Naive thymus-derived CD4-positive, alpha-beta T cell (primary cell): ENCODE results near the gene UBA6. TPM values are rescaled to one million over a fixed set of nuclear protein-coding genes. Genes with fewer than 3 reads are reported as not detected.

Experiments used
- ATAC-seq: fragments of 150-1000 bp; cut with Tn5 transposase; 2 replicates; pipeline ENCODE4 v1.10.0; 2021; ENCODE audit warnings: mild to moderate bottlenecking, moderate library complexity
- CTCF ChIA-PET: fragments of 350-600 bp; sonication (Branson Sonifier 250); formaldehyde crosslinking; loops from one replicate; lab custom pipeline; 2021; ENCODE audit warnings: antibody characterized with exemption; lab: Charles Lee
- POLR2A ChIA-PET: fragments of 350-600 bp; sonication (Branson Sonifier 250); formaldehyde crosslinking; loops from one replicate; lab custom pipeline; 2021; ENCODE audit warnings: antibody characterized with exemption, inconsistent platforms; lab: Charles Lee
- DNase-seq, 9 donors: peaks; one replicate each; pipeline versions ENCODE4 v3.0.0 to v3.0.0-alpha.2; 2020 to 2022; ENCODE audit warnings: mixed read lengths in 1 of 9
- H3K27ac ChIP-seq: one replicate; pipeline ENCODE4 v1.7.0; 2013; ENCODE audit warnings: mild to moderate bottlenecking, low read depth, low read length, moderate library complexity
- H3K27me3 ChIP-seq, 2 donors: one replicate each; pipeline ENCODE4 v1.7.0; 2013; ENCODE audit warnings: low read length in 2 of 2, mild to moderate bottlenecking in 2 of 2, moderate library complexity in 2 of 2; ENCODE audit not compliant: control insufficient read depth in 2 of 2, insufficient read depth in 2 of 2
- H3K36me3 ChIP-seq, 3 experiments: 1 replicate in 2 of 3; 2 replicates in 1 of 3; pipeline ENCODE4 v1.7.0; 2013; ENCODE audit warnings: low read length in 3 of 3, mild to moderate bottlenecking in 3 of 3, moderate library complexity in 1 of 3; ENCODE audit not compliant: insufficient read depth in 3 of 3, control insufficient read depth in 2 of 3
- H3K4me1 ChIP-seq, 2 donors: one replicate each; pipeline ENCODE4 v1.7.0; 2013; ENCODE audit warnings: low read length in 2 of 2, mild to moderate bottlenecking in 2 of 2, moderate library complexity in 1 of 2; ENCODE audit not compliant: control insufficient read depth in 2 of 2, insufficient read depth in 2 of 2
- H3K4me3 ChIP-seq: 2 replicates; pipeline ENCODE4 v1.7.0; 2013; ENCODE audit warnings: mild to moderate bottlenecking, low read length
- H3K9me3 ChIP-seq, 3 experiments: 1 replicate in 2 of 3; 2 replicates in 1 of 3; pipeline ENCODE4 v1.7.0; 2013; ENCODE audit warnings: low read length in 3 of 3; ENCODE audit not compliant: control insufficient read depth in 2 of 3
- H3K27ac Mint-ChIP-seq, 9 donors: one replicate each; pipeline ENCODE4 v1.8.0; 2020 to 2022; ENCODE audit warnings: mixed read lengths in 9 of 9, mild to moderate bottlenecking in 8 of 9, moderate library complexity in 5 of 9, inconsistent platforms in 2 of 9
- H3K27me3 Mint-ChIP-seq, 5 donors: one replicate each; pipeline ENCODE4 v1.8.0; 2021 to 2022; ENCODE audit warnings: mixed read lengths in 5 of 5, mild to moderate bottlenecking in 1 of 5
- H3K36me3 Mint-ChIP-seq, 5 donors: one replicate each; pipeline ENCODE4 v1.8.0; 2020 to 2022; ENCODE audit warnings: mixed read lengths in 5 of 5, mild to moderate bottlenecking in 3 of 5, inconsistent platforms in 1 of 5
- H3K4me1 Mint-ChIP-seq, 7 donors: one replicate each; pipeline ENCODE4 v1.8.0; 2020 to 2022; ENCODE audit warnings: mixed read lengths in 7 of 7, mild to moderate bottlenecking in 3 of 7, inconsistent platforms in 1 of 7
- H3K4me3 Mint-ChIP-seq, 10 donors: one replicate each; pipeline ENCODE4 v1.8.0; 2020 to 2022; ENCODE audit warnings: mild to moderate bottlenecking in 10 of 10, mixed read lengths in 10 of 10, moderate library complexity in 6 of 10, inconsistent platforms in 2 of 10
- H3K9me3 Mint-ChIP-seq, 11 donors: one replicate each; pipeline ENCODE4 v1.8.0; 2020 to 2022; ENCODE audit warnings: mixed read lengths in 11 of 11, mild to moderate bottlenecking in 4 of 11, inconsistent platforms in 1 of 11, moderate library complexity in 1 of 11
- intact Hi-C, 2 donors: fragments of 100-400 bp; cut with micrococcal nuclease; formaldehyde crosslinking; loops; one replicate each; pipeline ENCODE4 v1.15.1; 2023
- polyA plus RNA-seq, 2 donors: library from polyadenylated mRNA; unstranded; fragments of 300-500 nt; fragmentation: Illumina TruSeq; gene quantifications; one replicate each; pipeline ENCODE4 v1.2.3, GENCODE V29; 2021
- total RNA-seq, 6 experiments: library from RNA in 5 of 6; stranded (reverse) in 5 of 6; gene quantifications; 1 replicate in 5 of 6; 2 replicates in 1 of 6; pipeline ENCODE4 v1.2.3 and lab custom pipeline; 2021 to 2026

The UBA6 gene
- total and polyA plus RNA-seq, 7 experiments from 2014 or later = 14.9 to 84.4 (median 36.5) TPM

DNA sequence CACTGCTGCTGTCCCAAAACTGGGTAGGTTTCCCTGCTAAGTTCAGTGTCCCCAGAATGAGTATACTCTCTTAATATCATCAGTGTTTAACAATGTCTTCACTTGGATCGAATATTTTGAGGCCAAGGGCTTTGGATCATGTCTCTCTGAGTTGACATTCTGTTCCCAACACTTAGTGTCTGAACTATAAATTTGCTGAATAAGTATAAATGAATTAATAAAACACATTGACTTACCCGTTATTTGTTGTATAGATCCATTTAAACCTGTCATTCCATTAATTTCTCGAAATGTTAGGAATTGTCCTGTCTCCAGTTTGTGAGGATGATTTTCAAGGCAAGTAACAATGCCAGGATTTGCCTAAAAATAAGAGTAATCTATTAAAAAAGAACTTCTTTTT lies 32.6 kb downstream of the UBA6 start:
- Histone ChIP-seq H3K27ac (no peak overlapping the region), H3K4me1 (no peaks in the 10 kb centered on the region), H3K27me3 (no peaks in the 10 kb centered on the region), H3K9me3 (no peaks in the 10 kb centered on the region), H3K36me3 (peaks cover 10 to 44% (median 28%) of the 10 kb centered on the region in 3 experiments), H3K4me3 (no peak overlapping the region)
- Mint-ChIP-seq H3K36me3 (peaks cover 17 to 60% (median 54%) of the 10 kb centered on the region in 5 donors), H3K27ac (no peak overlapping the region), H3K27me3 (no peaks in the 10 kb centered on the region), H3K4me1 (peaks cover 0 to 4% (median 0%) of the 10 kb centered on the region in 7 donors), H3K4me3 (no peak overlapping the region), H3K9me3 (no peaks in the 10 kb centered on the region)
- intact Hi-C loops = loop anchor here in 1 of 2 donors (2.0 kb wide), 1 partner anchor 120 kb away; no protein-coding TSS in a partner anchor
- ATAC-seq = no peak
- DNase-seq = no peak
- CTCF ChIA-PET = no interaction called here
- POLR2A ChIA-PET = no interaction called here

DNA sequence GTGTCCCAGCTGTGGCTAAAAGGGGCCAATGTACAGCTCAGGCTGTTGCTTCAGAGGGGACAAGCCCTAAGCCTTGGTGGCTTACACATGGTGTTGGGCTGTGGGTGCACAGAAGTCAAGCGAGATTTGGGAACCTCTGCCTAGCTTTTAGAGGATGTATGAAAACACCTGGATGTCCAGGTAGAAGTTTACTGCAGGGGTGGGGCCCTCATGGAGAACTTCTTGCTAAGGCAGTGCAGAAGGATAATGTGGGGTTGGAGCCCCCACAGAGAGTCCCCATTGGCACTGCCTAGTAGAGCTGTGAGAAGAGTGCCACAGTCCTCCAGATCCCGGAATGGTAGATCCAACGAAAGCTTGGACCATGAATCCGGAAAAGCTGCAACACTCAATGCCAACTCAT lies 40.5 kb downstream of the UBA6 start:
- Histone ChIP-seq H3K9me3 (peaks cover 0 to 14% (median 10%) of the 10 kb centered on the region in 3 experiments), H3K4me3 (no peak overlapping the region), H3K27me3 (no peaks in the 10 kb centered on the region), H3K27ac (no peak overlapping the region), H3K36me3 (peaks cover 24 to 41% (median 25%) of the 10 kb centered on the region in 3 experiments), H3K4me1 (no peaks in the 10 kb centered on the region)
- peaks cover 0 to 10% (median 0%) of the 10 kb centered on the region in 7 donors for H3K4me1 Mint-ChIP-seq
- peaks cover 25 to 83% (median 76%) of the 10 kb centered on the region in 5 donors for H3K36me3 Mint-ChIP-seq
- H3K4me3 Mint-ChIP-seq = no peak overlapping the region
- no peak overlapping the region for H3K27ac Mint-ChIP-seq
- DNase-seq (no peak), ATAC-seq (no peak)
- CTCF ChIA-PET = no interaction called here
- no peaks in the 10 kb centered on the region for H3K27me3 Mint-ChIP-seq
- intact Hi-C loops = no loop called here
- H3K9me3 Mint-ChIP-seq = peaks cover 4 to 35% (median 14%) of the 10 kb centered on the region in 11 donors
- POLR2A ChIA-PET = no interaction called here

- Histone ChIP-seq H3K27me3 (no peaks in the 10 kb centered on the region), H3K27ac (no peak overlapping the region), H3K4me3 (no peak overlapping the region), H3K4me1 (no peaks in the 10 kb centered on the region), H3K9me3 (peaks cover 0 to 14% (median 10%) of the 10 kb centered on the region in 3 experiments), H3K36me3 (peaks cover 24 to 44% (median 25%) of the 10 kb centered on the region in 3 experiments)
- intact Hi-C loops = no loop called here
- Mint-ChIP-seq H3K27me3 (no peaks in the 10 kb centered on the region), H3K27ac (no peak overlapping the region), H3K9me3 (peaks cover 4 to 40% (median 15%) of the 10 kb centered on the region in 11 donors), H3K36me3 (peaks cover 30 to 89% (median 84%) of the 10 kb centered on the region in 5 donors), H3K4me3 (no peak overlapping the region), H3K4me1 (peaks cover 0 to 10% (median 1%) of the 10 kb centered on the region in 7 donors)
- DNase-seq (no peak), ATAC-seq (no peak)
- ChIA-PET POLR2A (no interaction called here), CTCF (no interaction called here)
Measured at GRCh38 chr4:67659065-67659464, 41.9 kb downstream of the UBA6 start.

- Histone ChIP-seq H3K4me1 (no peaks in the 10 kb centered on the region), H3K36me3 (peaks cover 18 to 40% (median 19%) of the 10 kb centered on the region in 3 experiments), H3K27ac (no peak overlapping the region), H3K9me3 (peaks cover 0 to 14% (median 10%) of the 10 kb centered on the region in 3 experiments), H3K4me3 (no peak overlapping the region), H3K27me3 (no peaks in the 10 kb centered on the region)
- Mint-ChIP-seq H3K9me3 (peaks cover 4 to 42% (median 15%) of the 10 kb centered on the region in 11 donors), H3K4me1 (peaks cover 0 to 12% (median 4%) of the 10 kb centered on the region in 7 donors), H3K4me3 (no peak overlapping the region), H3K27ac (no peak overlapping the region), H3K27me3 (no peaks in the 10 kb centered on the region), H3K36me3 (peaks cover 37 to 91% (median 85%) of the 10 kb centered on the region in 5 donors)
- intact Hi-C loops = no loop called here
- ATAC-seq (no peak), DNase-seq (no peak)
- CTCF ChIA-PET = no interaction called here
- POLR2A ChIA-PET = no interaction called here
Measured at GRCh38 chr4:67658302-67658701, 42.7 kb downstream of the UBA6 start.

DNA sequence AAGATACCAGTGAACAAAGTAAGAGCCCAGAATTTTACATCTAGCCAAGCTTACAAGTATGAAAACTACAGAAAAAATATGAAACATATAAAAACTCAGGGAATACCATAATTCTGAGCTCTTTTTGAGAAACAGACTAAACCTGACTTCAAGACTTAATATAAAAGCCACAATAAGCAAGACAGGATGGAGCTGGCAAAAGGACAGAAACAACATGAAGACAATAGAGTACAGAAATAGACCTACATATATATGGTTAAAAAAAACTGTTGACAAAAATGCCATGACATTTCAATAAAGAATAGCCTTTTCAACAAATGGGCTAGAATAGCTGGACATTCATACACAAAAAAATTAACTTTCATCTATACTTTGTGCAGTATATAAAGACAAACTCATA lies 49.4 kb downstream of the UBA6 start:
- Histone ChIP-seq H3K27ac (no peak overlapping the region), H3K4me3 (no peak overlapping the region), H3K36me3 (peaks cover 0 to 7% (median 5%) of the 10 kb centered on the region in 3 experiments), H3K4me1 (no peaks in the 10 kb centered on the region), H3K27me3 (no peaks in the 10 kb centered on the region), H3K9me3 (no peaks in the 10 kb centered on the region)
- ChIA-PET CTCF (interaction anchor here (1.3 kb wide), 1 partner anchor 50 kb away, joined by 4 read pairs; no protein-coding TSS in a partner anchor), POLR2A (no interaction called here)
- H3K27me3 Mint-ChIP-seq = no peaks in the 10 kb centered on the region
- no peak overlapping the region for H3K27ac Mint-ChIP-seq
- no peak overlapping the region for H3K4me3 Mint-ChIP-seq
- ATAC-seq (no peak), DNase-seq (no peak)
- H3K4me1 Mint-ChIP-seq = peaks cover 0 to 11% (median 0%) of the 10 kb centered on the region in 7 donors
- H3K36me3 Mint-ChIP-seq = peaks cover 17 to 64% (median 40%) of the 10 kb centered on the region in 5 donors
- peaks cover 0 to 11% (median 0%) of the 10 kb centered on the region in 11 donors for H3K9me3 Mint-ChIP-seq
- intact Hi-C loops = loop anchor here in 1 of 2 donors (2.0 kb wide), 1 partner anchor 19 kb away; no protein-coding TSS in a partner anchor

GRCh38 chr4:67638136-67638535 lies 62.8 kb downstream of the UBA6 start:
- peaks cover 11 to 49% (median 40%) of the 10 kb centered on the region in 5 donors for H3K36me3 Mint-ChIP-seq
- ChIA-PET CTCF (interaction anchor here (0.9 kb wide), 1 partner anchor 9 kb away, joined by 3 read pairs; no protein-coding TSS in a partner anchor), POLR2A (no interaction called here)
- DNase-seq = no peak
- H3K27me3 Mint-ChIP-seq = no peaks in the 10 kb centered on the region
- no peak overlapping the region for H3K27ac ChIP-seq
- intact Hi-C loops = loop anchor here in 1 of 2 donors (2.0 kb wide), 1 partner anchor 57 kb away; no protein-coding TSS in a partner anchor
- ATAC-seq = no peak
- H3K36me3 ChIP-seq = peaks cover 0 to 24% (median 23%) of the 10 kb centered on the region in 3 experiments
- H3K9me3 ChIP-seq = no peaks in the 10 kb centered on the region
- peaks cover 0 to 29% (median 6%) of the 10 kb centered on the region in 7 donors for H3K4me1 Mint-ChIP-seq
- no peak overlapping the region for H3K4me3 ChIP-seq
- H3K9me3 Mint-ChIP-seq = peaks cover 0 to 3% (median 0%) of the 10 kb centered on the region in 11 donors
- no peak overlapping the region for H3K4me3 Mint-ChIP-seq
- H3K27me3 ChIP-seq = no peaks in the 10 kb centered on the region
- no peaks in the 10 kb centered on the region for H3K4me1 ChIP-seq
- peak overlapping the region in 4 of 9 donors; percentile 43 to 80 (median 54) for H3K27ac Mint-ChIP-seq
